Hematopoietic multipotent progenitor cell treated with erythropoietin and hydrocortisone succinate and interleukin-3 and kit ligand, for 15 days (in vitro differentiated cells): ENCODE measurements around the gene MCTP1.
"Not testable (repeated sequence)": the region's sequence is repeated elsewhere in the genome, so short reads cannot be mapped to it uniquely, and the experiment has no call there.

Experiments
- DNase-seq: peaks from one replicate; pipeline ENCODE4 v3.0.0-alpha.2; 2015; ENCODE audit warnings: low spot score

Gene MCTP1

GRCh38 chr5:94870511-94871183, 414.2 kb downstream of the MCTP1 start:
- no peak for DNase-seq

GRCh38 chr5:94869921-94870320, 415.0 kb downstream of the MCTP1 start:
- no peak for DNase-seq

- DNase-seq, result no peak
These were observed 420.9 kb downstream of the MCTP1 start for GRCh38 chr5:94863951-94864350.

- no peak for DNase-seq
These were observed 427.8 kb downstream of the MCTP1 start for GRCh38 chr5:94857111-94857510.

GRCh38 chr5:94856257-94856800, 428.6 kb downstream of the MCTP1 start:
- no peak for DNase-seq

GRCh38 chr5:94855543-94855942, 429.4 kb downstream of the MCTP1 start:
- DNase-seq, result no peak

- DNase-seq, result no peak
These were observed 431.8 kb downstream of the MCTP1 start for GRCh38 chr5:94853120-94853519.

GRCh38 chr5:94850960-94851359, 433.9 kb downstream of the MCTP1 start:
- DNase-seq, result no peak

- no peak for DNase-seq
These were observed 434.8 kb downstream of the MCTP1 start for GRCh38 chr5:94849821-94850736.

- DNase-seq, result no peak
These were observed 435.6 kb downstream of the MCTP1 start for GRCh38 chr5:94849324-94849723.

DNA sequence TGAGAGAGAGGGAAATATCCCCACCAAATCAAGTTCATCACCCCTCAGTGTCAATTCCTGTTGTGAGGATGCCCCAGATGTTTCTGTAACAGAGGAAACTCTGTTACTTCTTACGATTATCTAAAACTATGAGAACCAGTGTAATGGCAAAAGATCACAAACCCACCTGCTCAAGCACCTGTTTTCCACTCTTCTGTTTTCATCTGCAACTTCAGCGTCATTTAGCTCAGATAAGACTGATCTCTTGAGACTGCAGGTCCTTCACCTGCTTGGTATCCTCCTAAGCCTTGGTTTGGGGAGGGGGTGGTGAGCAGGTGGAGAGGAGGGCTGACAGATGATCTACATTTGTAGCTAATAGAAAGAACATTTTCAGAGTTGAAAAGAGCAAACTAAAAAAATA, 437.2 kb downstream of the MCTP1 start:
- DNase-seq, result no peak

- no peak for DNase-seq
These were observed 437.9 kb downstream of the MCTP1 start for GRCh38 chr5:94847019-94847418.

DNA sequence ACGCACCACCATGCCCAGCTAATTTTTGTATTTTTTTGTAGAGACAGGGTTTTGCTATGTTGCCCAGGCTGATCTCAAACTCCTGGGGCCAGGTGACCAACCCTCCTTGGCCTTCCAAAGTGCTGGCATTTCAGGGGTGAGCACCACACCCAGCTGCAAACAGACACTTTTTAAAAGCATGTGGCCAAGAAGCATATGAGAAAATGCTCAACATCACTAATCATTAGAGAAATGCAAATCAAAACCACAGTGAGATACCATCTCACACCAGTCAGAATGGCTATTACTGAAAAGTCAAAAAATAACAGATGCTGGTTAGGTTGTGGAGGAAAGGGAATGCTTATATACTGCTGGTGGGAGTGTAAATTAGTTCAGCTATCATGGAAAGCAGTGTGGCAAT, 439.2 kb downstream of the MCTP1 start:
- not testable (repeated sequence) for DNase-seq

DNA sequence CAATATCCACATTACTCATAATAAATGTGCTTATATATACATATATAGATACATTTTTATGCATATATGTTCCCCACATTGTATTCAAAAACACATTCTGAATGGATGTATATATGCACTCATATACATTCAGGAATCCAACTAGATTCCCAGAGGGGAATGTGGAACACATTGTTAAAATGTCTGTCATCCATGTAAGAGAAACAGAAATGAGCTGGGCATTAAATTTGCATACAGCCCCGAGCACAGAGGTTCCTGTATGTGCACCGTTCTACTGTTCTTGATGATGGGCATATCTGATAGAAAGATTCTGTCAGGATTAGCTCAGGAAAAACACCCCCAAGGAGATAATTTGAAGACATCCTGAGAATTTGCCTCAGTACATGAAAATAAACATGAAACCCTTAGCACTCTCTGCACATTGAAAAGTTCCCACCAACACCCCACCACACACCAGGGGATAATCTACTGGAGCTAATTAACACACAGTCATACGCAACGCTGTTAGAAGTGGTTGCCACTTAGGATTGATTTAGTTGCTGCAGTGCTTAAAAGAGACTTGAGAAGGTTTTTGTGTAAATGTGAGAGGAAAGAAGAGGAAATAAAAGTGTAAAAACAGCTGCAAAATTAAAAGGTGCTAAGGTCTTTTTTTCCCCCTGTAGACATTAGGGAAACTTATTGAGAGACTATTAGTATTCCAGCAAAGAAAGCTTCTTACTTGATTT, 443.1 kb downstream of the MCTP1 start:
- DNase-seq, result no peak

DNA sequence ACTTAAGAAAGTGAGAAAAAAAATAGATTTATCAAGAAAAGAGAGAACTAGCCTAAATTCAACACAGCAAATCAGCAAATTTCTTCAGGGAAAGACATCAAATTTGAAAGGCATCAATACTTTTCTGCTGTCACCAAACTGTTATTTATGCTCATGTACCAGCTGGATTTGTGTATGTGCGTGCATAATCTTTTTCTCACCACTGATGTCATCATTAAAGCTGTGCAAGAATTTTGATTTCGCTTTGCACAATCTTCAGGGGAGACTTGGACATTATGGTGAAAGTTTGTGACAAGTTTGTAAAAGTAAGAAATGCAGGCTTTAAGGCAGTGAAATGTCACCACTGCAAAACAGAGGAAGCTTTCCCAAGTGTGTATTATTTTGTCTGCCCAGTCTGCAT, 451.0 kb downstream of the MCTP1 start:
- no peak for DNase-seq

DNA sequence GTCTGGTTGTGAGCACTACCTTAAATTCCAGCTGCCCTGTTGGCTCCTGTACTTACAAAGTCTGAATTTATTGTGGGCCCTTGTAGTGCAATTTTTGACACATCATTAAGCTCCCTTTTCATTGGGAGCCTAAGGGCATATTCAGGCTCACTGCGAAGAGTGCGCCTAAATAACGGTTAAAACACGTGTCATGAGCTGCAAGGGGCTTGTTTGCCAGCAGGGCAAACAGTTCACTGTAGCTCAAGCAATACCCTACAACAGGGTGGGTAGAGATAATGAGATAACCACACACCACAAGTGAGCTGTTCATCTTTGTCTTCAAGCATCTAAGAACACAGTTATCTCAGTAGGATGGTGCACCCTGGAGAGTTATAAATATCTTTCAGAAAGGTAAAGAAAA, 452.2 kb downstream of the MCTP1 start:
- no peak for DNase-seq

DNA sequence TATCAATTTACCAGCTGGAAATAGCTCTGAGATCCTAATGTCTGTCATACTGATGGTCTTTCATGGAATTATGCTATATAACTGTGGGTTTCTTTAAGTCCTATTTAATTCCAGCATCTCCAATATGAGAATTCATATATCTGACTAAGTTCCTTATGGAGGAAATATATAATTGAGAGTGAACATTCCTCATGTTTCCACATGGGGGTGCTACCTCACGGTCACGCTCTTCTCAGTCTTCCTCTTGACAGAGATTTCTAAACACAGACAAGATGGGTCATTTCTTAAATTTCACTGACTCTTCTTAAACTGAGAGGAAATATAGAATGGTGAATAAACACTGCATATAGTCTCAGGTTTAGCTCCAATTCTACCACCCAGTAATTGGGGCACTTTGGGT, 454.4 kb downstream of the MCTP1 start:
- DNase-seq, result no peak

DNA sequence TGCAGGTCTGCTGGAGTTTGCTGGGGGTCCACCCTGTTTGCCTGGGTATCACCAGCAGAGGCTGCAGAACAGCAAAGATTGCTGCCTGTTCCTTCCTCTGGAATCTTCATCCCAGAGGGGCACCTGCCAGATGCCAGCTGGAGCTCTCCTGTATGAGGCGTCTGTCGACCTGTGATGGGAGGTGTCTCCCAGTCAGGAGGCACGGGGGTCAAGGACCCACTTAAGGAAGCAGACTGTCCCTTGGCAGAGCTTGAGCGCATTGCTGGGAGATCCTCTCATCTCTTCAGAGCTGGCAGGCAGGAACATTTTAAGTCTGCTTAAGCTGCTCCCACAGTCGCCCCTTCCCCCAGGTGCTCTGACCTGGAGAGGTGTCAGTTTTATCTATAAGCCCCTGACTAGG, 456.7 kb downstream of the MCTP1 start:
- DNase-seq, result not testable (repeated sequence)

- no peak for DNase-seq
These were observed 464.4 kb downstream of the MCTP1 start for GRCh38 chr5:94820488-94820887.

- no peak for DNase-seq
These were observed 466.0 kb downstream of the MCTP1 start for GRCh38 chr5:94818904-94819303.

DNA sequence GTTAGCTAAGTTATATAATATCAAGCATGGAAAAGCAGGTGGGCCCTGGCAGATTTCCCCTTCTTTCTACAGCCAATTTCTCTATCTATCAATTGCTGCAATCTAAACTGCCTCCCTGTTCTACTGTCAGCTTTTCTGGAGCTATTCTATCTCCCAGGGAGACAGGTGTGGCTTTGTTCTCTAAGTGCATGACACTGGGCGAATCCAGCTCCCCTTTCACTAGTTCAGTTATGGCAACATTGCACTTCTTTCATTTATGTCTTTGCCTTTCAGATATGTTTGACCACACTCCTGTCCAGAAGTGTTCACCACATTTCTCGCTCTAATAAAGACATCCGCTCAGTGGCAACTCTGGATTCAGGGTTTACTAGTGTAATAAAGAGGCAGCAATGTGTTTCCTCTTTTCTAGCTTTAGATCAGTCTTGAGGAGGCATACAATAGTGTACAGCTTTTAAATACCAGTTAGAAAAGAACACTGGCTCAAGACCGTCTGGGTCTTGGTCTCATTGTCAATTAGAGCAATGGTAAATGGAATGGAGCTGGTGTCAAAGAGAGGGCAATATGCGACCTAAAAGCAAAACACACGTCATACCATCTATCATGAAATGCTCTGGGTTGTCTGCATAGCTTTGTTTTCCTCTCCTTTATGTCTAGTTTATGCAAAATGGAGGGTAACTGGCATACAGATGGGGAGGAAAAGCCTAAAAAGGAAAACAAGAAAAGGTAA, 469.4 kb downstream of the MCTP1 start:
- DNase-seq, result no peak

- DNase-seq, result no peak
These were observed 472.7 kb downstream of the MCTP1 start for GRCh38 chr5:94812232-94812631.
